OCI-LY3 (cell line): ENCODE measurements around the gene ADARB2.

Experiments
- EZH2phosphoT487 ChIP-seq: fragments of 200-600 bp; shearing (Covaris generic); IDR thresholded peaks from 2 replicates; pipeline ENCODE4 v1.6.1; 2018; ENCODE audit warnings: antibody characterized with exemption, mixed run types, low read depth
- TF ChIP-seq, protein P1 (sequence below): fragments of 200-600, 300-600 bp; sonication (generic); IDR thresholded peaks from 2 replicates; pipeline ENCODE4 v1.5.1; 2014; ENCODE audit warnings: antibody characterized with exemption, low read length, low read depth

DNA sequence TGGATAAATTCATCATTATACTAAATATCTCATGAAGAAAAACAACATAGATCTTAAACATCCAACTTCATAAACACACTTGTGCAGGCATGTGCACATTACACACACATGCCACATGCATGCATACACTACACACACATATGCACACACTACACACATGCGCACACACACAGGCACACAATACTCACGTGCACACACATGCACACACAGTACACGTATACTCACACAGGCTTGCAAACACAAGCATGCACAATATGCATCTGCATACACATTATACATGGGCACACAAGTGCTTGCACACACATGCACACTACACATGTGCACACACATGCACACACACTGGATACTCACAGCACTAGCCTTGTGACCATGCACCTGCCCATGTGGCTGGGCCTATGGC lies 105.2 kb downstream of the ADARB2 start:
- TF ChIP-seq, protein P1, sequence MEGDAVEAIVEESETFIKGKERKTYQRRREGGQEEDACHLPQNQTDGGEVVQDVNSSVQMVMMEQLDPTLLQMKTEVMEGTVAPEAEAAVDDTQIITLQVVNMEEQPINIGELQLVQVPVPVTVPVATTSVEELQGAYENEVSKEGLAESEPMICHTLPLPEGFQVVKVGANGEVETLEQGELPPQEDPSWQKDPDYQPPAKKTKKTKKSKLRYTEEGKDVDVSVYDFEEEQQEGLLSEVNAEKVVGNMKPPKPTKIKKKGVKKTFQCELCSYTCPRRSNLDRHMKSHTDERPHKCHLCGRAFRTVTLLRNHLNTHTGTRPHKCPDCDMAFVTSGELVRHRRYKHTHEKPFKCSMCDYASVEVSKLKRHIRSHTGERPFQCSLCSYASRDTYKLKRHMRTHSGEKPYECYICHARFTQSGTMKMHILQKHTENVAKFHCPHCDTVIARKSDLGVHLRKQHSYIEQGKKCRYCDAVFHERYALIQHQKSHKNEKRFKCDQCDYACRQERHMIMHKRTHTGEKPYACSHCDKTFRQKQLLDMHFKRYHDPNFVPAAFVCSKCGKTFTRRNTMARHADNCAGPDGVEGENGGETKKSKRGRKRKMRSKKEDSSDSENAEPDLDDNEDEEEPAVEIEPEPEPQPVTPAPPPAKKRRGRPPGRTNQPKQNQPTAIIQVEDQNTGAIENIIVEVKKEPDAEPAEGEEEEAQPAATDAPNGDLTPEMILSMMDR = no peak
- TF ChIP-seq EZH2phosphoT487 = no peak
